GM21423 (cell line): ENCODE measurements around the gene CRIM1.
A peak's percentile ranks its signal among the peaks of the same experiment; 100 is the strongest.

Source experiments
- ATAC-seq: cut with Tn5 transposase; IDR thresholded peaks from one replicate; pipeline ENCODE4 v1.9.1; 2021; ENCODE audit warnings: mild to moderate bottlenecking, moderate library complexity; ENCODE audit not compliant: unreplicated experiment

Gene CRIM1

GRCh38 chr2:36597532-36598377, 242.2 kb downstream of the CRIM1 start, which contains the start of gene FEZ2:
Gene FEZ2 (minus strand): TSS chr2:36598168. CDS start chr2:36598142, 26 bp downstream.
- peak; percentile 99 for ATAC-seq
